HG02798 (cell line): ENCODE data around the gene MIA2.

Experiments
- ATAC-seq: cut with Tn5 transposase; IDR thresholded peaks from one replicate; pipeline ENCODE4 v1.9.1; 2021; ENCODE audit warnings: mild to moderate bottlenecking; ENCODE audit not compliant: unreplicated experiment, poor library complexity

The MIA2 gene

GRCh38 chr14:39370415-39370814 lies 136.7 kb downstream of the MIA2 start:
- no peak for ATAC-seq

DNA sequence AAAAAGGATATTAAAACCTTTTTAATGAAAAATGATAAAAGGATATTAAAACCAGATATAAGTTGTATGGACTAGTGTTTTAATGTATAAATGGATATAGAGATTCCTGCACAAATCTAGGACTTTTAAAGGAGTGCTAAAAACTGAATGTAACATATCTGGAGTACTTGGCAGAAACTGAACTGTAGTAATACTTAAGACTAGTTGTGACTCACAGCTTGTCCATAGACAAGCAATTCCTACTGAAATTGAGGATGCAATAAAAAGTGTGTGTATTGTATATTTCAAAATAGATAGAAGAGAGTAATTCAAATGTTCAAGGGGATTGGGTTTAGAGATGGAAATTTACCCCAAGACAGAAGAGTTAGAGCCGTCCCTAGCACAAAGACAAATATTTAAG lies 138.9 kb downstream of the MIA2 start:
- ATAC-seq, result no peak

- no peak for ATAC-seq
These were observed 141.1 kb downstream of the MIA2 start for GRCh38 chr14:39374851-39375250.

- ATAC-seq, result no peak
These were observed 143.1 kb downstream of the MIA2 start for GRCh38 chr14:39376667-39377403.

DNA sequence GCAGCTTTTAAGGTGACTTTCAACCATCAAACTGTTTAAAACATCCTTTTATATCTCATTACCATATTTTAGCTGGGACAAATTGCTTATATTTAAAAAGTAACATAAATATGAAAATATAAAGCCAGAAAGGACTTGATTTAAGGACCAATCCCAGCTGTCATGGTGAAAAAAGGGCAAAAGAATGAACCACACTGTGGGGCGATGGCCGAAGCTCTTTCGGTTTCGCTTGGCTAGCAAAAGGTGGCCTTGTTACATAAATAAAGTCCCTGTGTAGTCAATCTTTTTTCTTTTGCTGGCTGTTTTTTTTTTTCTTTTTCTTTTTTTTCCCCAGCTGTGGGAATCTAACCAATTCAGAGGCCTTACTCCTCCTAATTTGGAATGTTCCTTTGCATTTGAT lies 147.7 kb downstream of the MIA2 start:
- no peak for ATAC-seq

GRCh38 chr14:39382463-39382862 lies 148.7 kb downstream of the MIA2 start:
- ATAC-seq, result no peak

- peak; percentile 46 for ATAC-seq
These were observed 149.4 kb downstream of the MIA2 start for GRCh38 chr14:39383026-39383660.

DNA sequence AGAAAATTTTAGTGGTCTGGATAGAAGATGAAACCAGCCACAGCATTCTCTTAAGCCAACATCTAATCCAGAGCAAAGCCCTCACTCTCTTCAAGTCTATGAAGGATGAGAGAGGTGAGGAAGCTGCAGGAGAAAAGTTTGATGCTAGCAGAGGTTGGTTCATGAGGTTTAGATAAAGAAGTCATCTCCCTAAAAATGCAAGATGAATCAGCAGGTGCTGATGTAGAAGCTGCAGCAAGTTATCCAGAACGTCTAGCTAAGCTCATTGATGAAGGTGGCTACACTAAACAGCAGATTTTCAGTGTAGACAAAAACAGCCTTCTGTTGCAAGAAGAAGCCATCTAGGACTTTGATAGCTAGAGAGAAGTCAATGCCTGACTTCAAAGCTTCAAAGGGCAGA lies 150.0 kb downstream of the MIA2 start:
- peak; percentile 9 for ATAC-seq

DNA sequence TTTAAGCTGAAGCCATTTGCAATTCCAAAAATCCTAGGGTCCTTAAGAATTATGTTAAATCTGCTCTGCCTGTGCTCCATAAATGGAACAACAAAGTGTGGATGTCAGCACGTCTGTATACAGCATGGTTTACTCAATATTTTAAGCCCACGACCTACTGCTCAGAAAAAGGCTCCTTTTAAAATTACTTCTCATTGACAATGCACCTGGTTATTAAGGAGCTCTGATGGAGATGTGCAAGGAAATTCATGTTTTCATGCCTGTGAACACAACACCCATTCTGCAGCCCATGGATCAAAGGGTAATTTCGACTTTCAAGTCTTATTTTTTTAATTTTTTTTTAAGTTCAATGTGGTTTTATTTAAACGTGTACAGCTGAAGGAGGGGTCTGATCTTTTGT lies 150.5 kb downstream of the MIA2 start:
- ATAC-seq, result no peak

- no peak for ATAC-seq
These were observed 159.6 kb downstream of the MIA2 start for GRCh38 chr14:39393289-39393688.

DNA sequence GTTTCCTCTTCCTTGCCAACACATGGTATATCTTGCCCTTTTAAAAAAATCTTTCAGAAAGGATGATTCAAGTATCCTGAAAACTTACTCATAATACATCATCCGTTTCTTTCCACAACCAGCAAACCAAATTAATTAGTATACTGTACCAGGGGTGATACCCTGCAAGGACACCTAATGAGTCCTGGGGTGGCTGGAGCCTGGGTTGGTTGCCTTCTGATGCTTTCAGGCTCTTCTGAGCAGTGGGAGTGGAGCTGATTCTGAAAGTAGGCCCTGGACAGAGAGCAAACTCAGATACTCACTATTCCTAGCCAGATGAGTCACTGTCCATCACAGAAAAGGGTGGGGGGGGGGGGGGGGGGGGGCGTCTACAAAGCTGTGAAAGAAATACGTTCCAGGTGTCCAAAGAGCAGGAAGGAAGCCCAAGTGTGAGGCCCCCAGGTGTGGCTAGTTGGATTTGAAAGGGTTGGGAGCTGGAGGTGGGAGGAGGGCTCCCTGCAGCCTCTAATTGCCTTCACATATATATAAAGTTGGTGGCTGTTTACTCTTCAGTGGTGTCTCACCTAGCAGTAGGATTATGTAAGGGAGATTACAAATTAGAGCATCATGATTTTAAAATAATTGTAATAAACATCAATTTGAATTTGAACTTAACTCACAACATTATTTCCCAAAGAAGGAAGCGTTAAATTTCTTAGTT lies 162.0 kb downstream of the MIA2 start:
- no peak for ATAC-seq

- ATAC-seq, result no peak
These were observed 162.7 kb downstream of the MIA2 start for GRCh38 chr14:39396448-39396847.

GRCh38 chr14:39398382-39398781 lies 164.7 kb downstream of the MIA2 start:
- ATAC-seq, result no peak

DNA sequence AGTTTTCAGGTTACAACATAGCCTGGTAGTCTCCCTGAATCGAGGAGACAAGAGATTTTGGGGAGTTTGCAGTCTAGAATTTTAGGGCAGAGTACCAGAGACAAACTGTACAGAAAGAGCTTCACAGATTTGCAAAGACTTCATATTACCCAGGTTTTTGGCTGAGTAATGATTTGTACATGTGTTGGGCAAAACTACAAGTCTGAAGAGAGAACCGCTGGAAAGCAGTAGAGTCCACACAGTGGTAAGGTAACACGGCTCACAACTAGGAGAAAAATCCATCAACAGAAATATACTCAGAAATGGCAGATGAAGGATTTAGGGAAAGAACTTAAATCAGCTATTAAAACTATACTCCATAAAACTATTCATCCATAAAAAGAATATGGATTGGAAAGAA lies 172.8 kb downstream of the MIA2 start:
- ATAC-seq, result no peak

- ATAC-seq, result no peak
These were observed 182.4 kb downstream of the MIA2 start for GRCh38 chr14:39416072-39416471.

GRCh38 chr14:39417014-39417413 lies 183.3 kb downstream of the MIA2 start:
- no peak for ATAC-seq

GRCh38 chr14:39419272-39419671 lies 185.6 kb downstream of the MIA2 start:
- no peak for ATAC-seq

- ATAC-seq, result no peak
These were observed 188.5 kb downstream of the MIA2 start for GRCh38 chr14:39422243-39422642.

GRCh38 chr14:39423793-39424192 lies 190.1 kb downstream of the MIA2 start:
- ATAC-seq, result no peak

- no peak for ATAC-seq
These were observed 192.2 kb downstream of the MIA2 start for GRCh38 chr14:39425947-39426346.

DNA sequence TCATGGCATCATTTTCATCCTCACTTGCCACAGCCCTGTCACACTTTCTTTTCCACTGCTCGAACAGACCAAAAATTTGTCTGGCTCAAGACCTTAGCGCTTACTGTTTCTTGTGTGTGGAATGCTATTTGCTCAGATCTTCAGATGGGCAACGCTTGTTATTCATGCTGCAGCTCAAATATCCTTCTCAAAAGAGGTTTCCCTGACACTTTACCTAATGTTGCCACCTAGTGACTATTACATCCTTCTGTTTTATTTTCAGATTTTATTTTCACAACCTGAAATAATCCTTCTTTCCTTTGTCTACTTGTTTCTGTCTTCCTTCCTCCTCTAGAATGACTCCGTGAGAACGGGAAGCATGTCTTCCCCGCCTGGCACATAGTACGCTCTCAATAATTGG lies 192.9 kb downstream of the MIA2 start:
- no peak for ATAC-seq

DNA sequence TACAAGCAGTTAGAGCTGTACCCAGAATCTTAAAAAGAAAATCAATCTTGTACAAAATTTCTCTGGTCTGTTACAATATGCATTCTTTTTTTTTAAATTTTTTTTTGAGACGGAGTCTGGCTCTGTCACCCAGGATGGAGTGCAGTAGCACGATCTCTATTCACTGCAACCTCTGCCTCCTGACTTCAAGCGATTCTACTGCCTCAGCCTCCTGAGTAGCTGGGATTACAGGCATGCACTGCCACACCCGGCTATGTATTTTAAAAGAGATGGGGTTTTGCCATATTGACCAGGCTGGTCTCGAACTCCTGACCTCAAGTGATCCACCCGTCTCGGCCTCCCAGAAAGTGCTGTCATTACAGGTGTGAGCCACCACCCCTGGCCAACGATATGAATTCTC lies 194.4 kb downstream of the MIA2 start:
- ATAC-seq, result no peak
